Pancreas (tissue), 10 donors: ENCODE results near the gene PAPSS1. TPM values are rescaled to one million over a fixed set of nuclear protein-coding genes. Genes with fewer than 3 reads are reported as not detected.

Experiments used
- ATAC-seq, 4 donors: fragments of 200-7000 bp; cut with Tn5 transposase; one replicate each; pipeline versions ENCODE4 v1.8.0 to v1.9.1; 2020; ENCODE audit warnings: mild to moderate bottlenecking in 4 of 4, moderate library complexity in 4 of 4
- DNase-seq, 6 donors: peaks; one replicate each; pipeline ENCODE4 v3.0.0-alpha.2; 2020
- FAIRE-seq: peaks from 2 replicates; lab custom pipeline; 2012; peaks lifted over from hg19 to GRCh38; lab: Jason Lieb, UNC
- H3K27ac ChIP-seq, 4 donors: fragments of 200-600 bp; sonication (generic); 1 replicate in 3 of 4; 2 replicates in 1 of 4; pipeline versions ENCODE4 v1.5.0 to v1.8.0; 2020
- H3K27me3 ChIP-seq, 4 donors: fragments of 200-600 bp; one replicate each; pipeline ENCODE4 v1.8.0; 2021
- H3K36me3 ChIP-seq, 3 donors: fragments of 200-600 bp; sonication (generic) in 1 of 3; one replicate each; pipeline versions ENCODE4 v1.5.0 to v1.8.0; 2020 to 2021
- H3K4me1 ChIP-seq, 3 donors: fragments of 200-600 bp; one replicate each; pipeline ENCODE4 v1.8.0; 2021
- H3K4me3 ChIP-seq, 4 donors: fragments of 200-600 bp; sonication (generic) in 2 of 4; one replicate each; pipeline versions ENCODE4 v1.5.0 to v1.8.0; 2020 to 2021
- H3K9me3 ChIP-seq, 4 donors: fragments of 200-600 bp; one replicate each; pipeline ENCODE4 v1.8.0; 2021
- WGBS, 2 donors: extraction: QIAGEN DNeasy Blood & Tissue Kit; methylation state at CpG; one replicate each; pipeline ENCODE4 v1.1.7; 2013; 5-methylcytosine and 5-hydroxymethylcytosine counted together
- intact Hi-C, 3 donors: fragments of 100-400 bp; cut with DNase I; formaldehyde crosslinking; loops; one replicate each; pipeline versions ENCODE4 v1.11.1 to v1.14.2; 2022
- polyA plus RNA-seq, 2 donors: library from polyadenylated mRNA; stranded (reverse); fragments of 200-250 nt; gene quantifications; one replicate each; pipeline ENCODE4 v1.2.3, GENCODE V29; 2013
- total RNA-seq, 6 donors: library from RNA; stranded (reverse); fragmentation: NEBNext Ultra II Directional in 4 of 6; extraction: Animal tissue kit (Norgen Biotek cat#: 25700) in 4 of 6; gene quantifications; one replicate each; pipeline versions ENCODE4 v1.2.1 to v1.2.4, GENCODE V29; 2021 to 2023
- TF ChIP-seq, protein P1 (sequence below), 4 donors: fragments of 200-600 bp; sonication (generic) in 3 of 4; IDR thresholded peaks; one replicate each; pipeline versions ENCODE4 v1.5.0 to v1.8.0; 2021; ENCODE audit warnings: antibody characterized with exemption in 4 of 4
- donor health status: healthy with polysubstance abuse.
- donor health status: DM: no; HTN: no; CAD: no; lungs with moderate emphysema.
- donor health status: DM: no; HTN: no; CAD: no.
- donor health status: control.
- donor health status: control.
- donor health status: Bipolar disorder and iron deficiency.
- donor health status: DM: yes; HTN: yes; CAD: no.
- donor health status: DM: no; HTN: no; CAD: no.
- donor health status: DM: no; HTN: no; CAD: no.
- donor health status: DM: yes; HTN: yes; CAD: no.

The PAPSS1 gene
- total and polyA plus RNA-seq, 8 donors: 19.1 to 45.1 (median 25.8) TPM

- Histone ChIP-seq H3K36me3 (no peaks in the 10 kb centered on the region), H3K4me1 (no peaks in the 10 kb centered on the region), H3K27ac (no peak overlapping the region), H3K27me3 (no peaks in the 10 kb centered on the region), H3K9me3 (no peaks in the 10 kb centered on the region), H3K4me3 (no peak overlapping the region)
- intact Hi-C loops: no loop called here
- DNase-seq (no peak), FAIRE-seq (no peak), ATAC-seq (no peak)
- TF ChIP-seq, protein P1, sequence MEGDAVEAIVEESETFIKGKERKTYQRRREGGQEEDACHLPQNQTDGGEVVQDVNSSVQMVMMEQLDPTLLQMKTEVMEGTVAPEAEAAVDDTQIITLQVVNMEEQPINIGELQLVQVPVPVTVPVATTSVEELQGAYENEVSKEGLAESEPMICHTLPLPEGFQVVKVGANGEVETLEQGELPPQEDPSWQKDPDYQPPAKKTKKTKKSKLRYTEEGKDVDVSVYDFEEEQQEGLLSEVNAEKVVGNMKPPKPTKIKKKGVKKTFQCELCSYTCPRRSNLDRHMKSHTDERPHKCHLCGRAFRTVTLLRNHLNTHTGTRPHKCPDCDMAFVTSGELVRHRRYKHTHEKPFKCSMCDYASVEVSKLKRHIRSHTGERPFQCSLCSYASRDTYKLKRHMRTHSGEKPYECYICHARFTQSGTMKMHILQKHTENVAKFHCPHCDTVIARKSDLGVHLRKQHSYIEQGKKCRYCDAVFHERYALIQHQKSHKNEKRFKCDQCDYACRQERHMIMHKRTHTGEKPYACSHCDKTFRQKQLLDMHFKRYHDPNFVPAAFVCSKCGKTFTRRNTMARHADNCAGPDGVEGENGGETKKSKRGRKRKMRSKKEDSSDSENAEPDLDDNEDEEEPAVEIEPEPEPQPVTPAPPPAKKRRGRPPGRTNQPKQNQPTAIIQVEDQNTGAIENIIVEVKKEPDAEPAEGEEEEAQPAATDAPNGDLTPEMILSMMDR (IDR thresholded peaks at IDR 0.05): no peak
Measured at GRCh38 chr4:107589269-107589668, 130.8 kb downstream of the PAPSS1 start.

DNA sequence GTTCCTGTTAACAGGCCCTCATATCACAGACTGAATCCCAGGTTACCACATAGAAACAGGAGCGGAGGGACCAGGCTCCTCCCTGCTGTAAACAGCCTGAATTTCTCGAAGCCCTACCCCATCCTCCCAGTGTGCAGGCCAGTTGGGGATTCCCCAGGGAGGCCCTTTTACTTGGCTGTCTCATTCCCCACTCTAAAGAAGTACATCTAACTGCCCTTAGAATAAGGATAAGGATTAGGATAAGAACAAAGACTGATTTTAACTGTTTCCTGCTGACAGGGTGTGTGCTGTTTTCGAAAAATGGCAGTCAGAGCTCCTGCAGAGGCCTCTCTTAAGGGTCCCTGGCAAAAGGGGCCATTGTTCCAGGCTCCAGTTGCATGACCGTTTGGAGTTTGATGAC lies 133.7 kb downstream of the PAPSS1 start:
- no peak for ATAC-seq
- Histone ChIP-seq H3K4me1 (no peaks in the 10 kb centered on the region), H3K9me3 (no peaks in the 10 kb centered on the region), H3K27ac (no peak overlapping the region), H3K4me3 (no peak overlapping the region), H3K27me3 (no peaks in the 10 kb centered on the region), H3K36me3 (no peaks in the 10 kb centered on the region)
- TF ChIP-seq, protein P1 (IDR thresholded peaks at IDR 0.05): no peak
- no peak for DNase-seq
- no peak for FAIRE-seq
- intact Hi-C loops: no loop called here
- WGBS, 2 donors: 69 to 70% methylated on average over 4 of the region's 4 CpGs

DNA sequence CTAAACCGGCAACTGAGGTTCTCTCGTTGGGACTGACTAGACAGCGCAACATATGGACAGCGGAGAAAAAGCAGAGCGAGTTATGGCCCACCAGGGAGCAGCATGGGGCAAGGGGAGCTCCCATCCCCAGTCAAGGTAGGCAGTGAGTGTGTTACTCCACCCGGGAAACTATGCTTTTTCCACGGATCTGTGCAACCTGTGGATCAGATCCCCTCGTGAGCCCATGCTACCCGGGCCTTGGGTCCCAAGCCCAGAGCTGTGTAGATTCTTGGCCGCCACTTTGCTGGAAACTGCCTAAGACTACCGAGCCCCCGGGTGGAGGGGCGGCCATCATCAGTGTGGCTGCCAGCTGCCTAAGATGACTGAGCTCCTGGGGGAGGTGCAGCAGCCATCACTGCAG lies 140.9 kb downstream of the PAPSS1 start:
- Histone ChIP-seq H3K36me3 (no peaks in the 10 kb centered on the region), H3K9me3 (no peaks in the 10 kb centered on the region), H3K27ac (no peak overlapping the region), H3K27me3 (no peaks in the 10 kb centered on the region), H3K4me1 (no peaks in the 10 kb centered on the region), H3K4me3 (no peak overlapping the region)
- no peak for FAIRE-seq
- DNase-seq: no peak
- ATAC-seq: no peak
- TF ChIP-seq, protein P1 (IDR thresholded peaks at IDR 0.05): no peak
- WGBS, 2 donors: 90 to 94% methylated on average over 13 of the region's 13 CpGs
- intact Hi-C loops: no loop called here

DNA sequence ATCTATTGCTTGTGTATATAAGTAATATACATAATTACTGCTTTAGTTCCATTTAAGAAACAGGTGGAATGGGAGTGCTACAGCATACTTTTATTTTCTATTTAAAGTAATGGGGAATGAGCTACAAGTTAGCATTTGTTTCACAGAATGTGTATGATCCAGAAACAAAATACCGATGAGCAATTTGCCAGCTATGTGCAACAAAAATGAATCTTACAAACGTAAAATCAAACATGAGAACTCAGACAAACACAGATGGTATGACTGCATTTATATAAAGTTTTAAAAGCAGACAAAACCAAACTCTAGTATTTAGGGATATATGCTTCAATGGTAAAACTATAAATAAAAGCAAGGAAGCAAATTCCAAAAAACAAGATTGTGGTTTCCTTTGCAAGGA lies 141.7 kb downstream of the PAPSS1 start:
- TF ChIP-seq, protein P1 (IDR thresholded peaks at IDR 0.05): no peak
- no peak for FAIRE-seq
- 84 to 93% methylated on average over 2 of the region's 2 CpGs for whole genome bisulfite sequencing, 2 donors

DNA sequence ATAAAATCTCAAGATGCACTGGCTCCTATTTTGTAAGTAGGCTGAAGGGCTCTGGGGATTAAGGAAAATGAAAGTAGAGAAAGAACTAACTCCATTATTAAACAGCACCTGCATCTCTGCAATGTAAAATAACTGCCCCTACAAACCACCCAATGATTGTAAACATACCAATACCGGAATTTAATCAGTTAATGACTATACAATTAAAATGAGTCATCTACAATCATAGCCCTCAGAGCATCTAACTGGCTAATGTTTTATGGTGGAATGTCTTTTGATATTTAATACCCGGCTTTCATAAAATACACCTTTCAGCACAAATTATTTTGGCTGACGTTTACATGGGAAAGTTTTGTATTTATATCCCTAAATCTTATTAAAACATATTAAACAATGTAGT lies 142.3 kb downstream of the PAPSS1 start:
- ATAC-seq (no peak), DNase-seq (no peak), FAIRE-seq (no peak)
- TF ChIP-seq, protein P1 (IDR thresholded peaks at IDR 0.05): no peak
- WGBS, 2 donors: 69 to 76% methylated on average over 3 of the region's 3 CpGs
- no peak overlapping the region for H3K4me3 ChIP-seq
- intact Hi-C loops: no loop called here
- no peak overlapping the region for H3K27ac ChIP-seq
- no peaks in the 10 kb centered on the region for H3K4me1 ChIP-seq
- H3K36me3 ChIP-seq: no peaks in the 10 kb centered on the region
- H3K9me3 ChIP-seq: no peaks in the 10 kb centered on the region
- no peaks in the 10 kb centered on the region for H3K27me3 ChIP-seq

More for the DNA sequence above, 141.7 kb downstream of the PAPSS1 start:
- intact Hi-C loops: no loop called here
- no peak for ATAC-seq
- H3K27ac ChIP-seq: no peak overlapping the region
- DNase-seq: no peak
- no peak overlapping the region for H3K4me3 ChIP-seq
- H3K27me3 ChIP-seq: no peaks in the 10 kb centered on the region
- H3K9me3 ChIP-seq: no peaks in the 10 kb centered on the region
- no peaks in the 10 kb centered on the region for H3K36me3 ChIP-seq
- H3K4me1 ChIP-seq: no peaks in the 10 kb centered on the region
